ENCODE results near the gene CH25H.

Gene CH25H

GRCh38 chr10:89160339-89160738 is 46.8 kb downstream of the CH25H start:
- Histone ChIP-seq H3K27me3 (no peaks in the 10 kb centered on the region), H3K36me3 (no peaks in the 10 kb centered on the region), H3K9me3 (no peaks in the 10 kb centered on the region), H3K4me1 (no peaks in the 10 kb centered on the region), H3K4me3 (ENCODE audit: low read depth, low read length) (no peak overlapping the region)
- no peak for TF ChIP-seq CTCF (IDR thresholded peaks at IDR 0.05; ENCODE audit: low read depth, low read length)
- no peak for DNase-seq

GRCh38 chr10:89159761-89160160 is 47.4 kb downstream of the CH25H start:
- no peak for DNase-seq
- Histone ChIP-seq H3K27me3 (no peaks in the 10 kb centered on the region), H3K4me3 (ENCODE audit: low read depth, low read length) (no peak overlapping the region), H3K4me1 (no peaks in the 10 kb centered on the region), H3K9me3 (no peaks in the 10 kb centered on the region), H3K36me3 (no peaks in the 10 kb centered on the region)
- no peak for TF ChIP-seq CTCF (IDR thresholded peaks at IDR 0.05; ENCODE audit: low read depth, low read length)

GRCh38 chr10:89159316-89159715 is 47.8 kb downstream of the CH25H start:
- Histone ChIP-seq H3K9me3 (no peaks in the 10 kb centered on the region), H3K36me3 (no peaks in the 10 kb centered on the region), H3K4me1 (no peaks in the 10 kb centered on the region), H3K27me3 (no peaks in the 10 kb centered on the region), H3K4me3 (ENCODE audit: low read depth, low read length) (no peak overlapping the region)
- no peak for DNase-seq
- no peak for TF ChIP-seq CTCF (IDR thresholded peaks at IDR 0.05; ENCODE audit: low read depth, low read length)

GRCh38 chr10:89158446-89158845 is 48.7 kb downstream of the CH25H start:
- H3K36me3 ChIP-seq, result no peaks in the 10 kb centered on the region
- no peaks in the 10 kb centered on the region for H3K4me1 ChIP-seq
- no peak for TF ChIP-seq CTCF (IDR thresholded peaks at IDR 0.05; ENCODE audit: low read depth, low read length)
- no peaks in the 10 kb centered on the region for H3K27me3 ChIP-seq
- no peak overlapping the region for H3K4me3 ChIP-seq (ENCODE audit: low read depth, low read length)
- no peak for DNase-seq
- no peaks in the 10 kb centered on the region for H3K9me3 ChIP-seq

GRCh38 chr10:89156161-89156835 is 50.8 kb downstream of the CH25H start:
- Histone ChIP-seq H3K4me1 (no peaks in the 10 kb centered on the region), H3K27me3 (no peaks in the 10 kb centered on the region), H3K4me3 (ENCODE audit: low read depth, low read length) (no peak overlapping the region), H3K36me3 (no peaks in the 10 kb centered on the region), H3K9me3 (no peaks in the 10 kb centered on the region)
- TF ChIP-seq CTCF (IDR thresholded peaks at IDR 0.05; ENCODE audit: low read depth, low read length), result no peak
- DNase-seq, result no peak
